Smooth muscle cell (in vitro differentiated cells): ENCODE data around the gene TMEM132E. TPM values are rescaled to one million over a fixed set of nuclear protein-coding genes. Genes with fewer than 3 reads are reported as not detected.

ENCODE experiments used
- DNase-seq: peaks from one replicate; lab custom pipeline; 2025; ENCODE audit not compliant: unreplicated experiment; lab: John Stamatoyannopoulos, UW
- H2AFZ ChIP-seq: fragments of 200-600 bp; sonication (generic); 2 replicates; pipeline ENCODE4 v1.6.0; 2016; ENCODE audit warnings: antibody characterized with exemption, low read depth, mild to moderate bottlenecking
- H3F3A ChIP-seq: fragments of 200-600 bp; sonication (generic); 2 replicates; pipeline ENCODE4 v1.6.0; 2017; ENCODE audit warnings: antibody characterized with exemption, low read depth
- H3K27ac ChIP-seq: fragments of 200-600 bp; sonication (generic); 2 replicates; pipeline ENCODE4 v1.5.1; 2016; ENCODE audit warnings: low read depth, mild to moderate bottlenecking
- H3K27me3 ChIP-seq: fragments of 200-600 bp; sonication (generic); 2 replicates; pipeline ENCODE4 v1.6.1; 2016; ENCODE audit warnings: low read depth, mild to moderate bottlenecking
- H3K36me3 ChIP-seq: fragments of 200-600 bp; sonication (generic); 2 replicates; pipeline ENCODE4 v1.5.1; 2016; ENCODE audit warnings: low read depth
- H3K4me1 ChIP-seq: fragments of 200-600 bp; sonication (generic); 2 replicates; pipeline ENCODE4 v1.5.1; 2016; ENCODE audit warnings: low read depth
- H3K4me2 ChIP-seq: fragments of 200-600 bp; sonication (generic); 2 replicates; pipeline ENCODE4 v1.6.0; 2016; ENCODE audit warnings: mild to moderate bottlenecking
- H3K4me3 ChIP-seq: fragments of 200-600 bp; sonication (generic); 2 replicates; pipeline ENCODE4 v1.5.1; 2016; ENCODE audit warnings: mild to moderate bottlenecking
- H3K79me2 ChIP-seq: fragments of 200-600 bp; sonication (generic); 2 replicates; pipeline ENCODE4 v1.6.0; 2016; ENCODE audit warnings: low read depth, mild to moderate bottlenecking
- H3K9ac ChIP-seq: fragments of 200-600 bp; sonication (generic); 2 replicates; pipeline ENCODE4 v1.6.0; 2016; ENCODE audit warnings: low read depth
- H3K9me3 ChIP-seq: fragments of 200-600 bp; sonication (generic); replicated peaks from 2 replicates; pipeline ENCODE4 v1.5.1; 2016; ENCODE audit warnings: low read depth
- H4K20me1 ChIP-seq: fragments of 200-600 bp; sonication (generic); 2 replicates; pipeline ENCODE4 v1.6.0; 2016; ENCODE audit warnings: low read depth
- CTCF ChIP-seq: fragments of 200-600 bp; sonication (generic); IDR thresholded peaks from 2 replicates; pipeline ENCODE4 v1.5.1; 2017; ENCODE audit warnings: borderline replicate concordance, mild to moderate bottlenecking, antibody characterized with exemption; ENCODE audit not compliant: insufficient read depth, poor library complexity, severe bottlenecking
- WGBS: methylation state at CpG from one replicate; pipeline ENCODE4 v1.1.7; 2016; ENCODE audit warnings: low lambda C conversion rate; 5-methylcytosine and 5-hydroxymethylcytosine counted together
- polyA plus RNA-seq: library from polyadenylated mRNA; unstranded; fragments of >200 nt; fragmentation: Nextera tagmentation; extraction: Ambion mirVana; gene quantifications from 2 replicates; pipeline ENCODE4 v1.2.1, GENCODE V29; 2016
- total RNA-seq: library from RNA; depleted of rRNA; stranded (reverse); fragments of >200 nt; gene quantifications from 2 replicates; pipeline ENCODE4 v1.2.3, GENCODE V29; 2014

Gene TMEM132E
- total and polyA plus RNA-seq, 2 experiments from 2014 or later: 0.13 to 0.17 TPM

DNA sequence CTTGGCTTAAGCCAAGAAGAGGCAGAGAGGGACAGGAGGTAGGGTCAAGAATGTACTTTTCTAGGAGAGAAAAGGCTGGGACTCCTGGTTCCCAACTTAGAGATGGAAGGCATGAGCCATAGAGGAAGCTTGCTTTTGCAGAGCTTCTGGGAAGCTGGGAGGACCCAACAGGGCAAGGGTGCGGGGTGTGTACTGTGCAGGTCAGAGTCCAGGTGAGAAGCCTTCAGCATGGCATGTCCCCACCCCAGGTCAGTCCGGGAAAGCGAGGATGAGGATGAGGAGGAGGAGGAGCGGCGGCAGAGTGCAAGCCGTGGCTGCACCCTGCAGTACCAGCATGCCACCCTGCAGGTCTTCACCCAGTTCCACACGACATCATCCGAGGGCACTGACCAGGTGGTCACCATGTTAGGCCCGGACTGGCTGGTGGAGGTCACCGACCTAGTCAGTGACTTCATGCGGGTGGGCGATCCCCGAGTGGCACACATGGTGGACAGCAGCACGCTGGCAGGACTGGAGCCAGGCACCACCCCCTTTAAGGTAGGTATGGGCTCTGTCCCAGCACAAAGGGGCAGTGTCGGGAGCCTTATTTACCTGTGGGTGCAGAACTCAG is 55.3 kb downstream of the TMEM132E start:
- H3K27ac ChIP-seq: no peak overlapping the region
- H3K4me3 ChIP-seq: no peak overlapping the region
- H2AFZ ChIP-seq: no peak overlapping the region
- H3F3A ChIP-seq: no peaks in the 10 kb centered on the region
- no peaks in the 10 kb centered on the region for H3K36me3 ChIP-seq
- H3K9me3 ChIP-seq: no peaks in the 10 kb centered on the region
- WGBS: 88% methylated on average over 15 of the region's 15 CpGs
- H3K9ac ChIP-seq: no peak overlapping the region
- H3K4me1 ChIP-seq: no peaks in the 10 kb centered on the region
- TF ChIP-seq CTCF: no peak
- no peak overlapping the region for H3K4me2 ChIP-seq
- no peaks in the 10 kb centered on the region for H3K79me2 ChIP-seq
- peaks cover 49% of the 10 kb centered on the region for H3K27me3 ChIP-seq
- no peak for DNase-seq
- H4K20me1 ChIP-seq: no peaks in the 10 kb centered on the region

- Histone ChIP-seq H3K9ac (no peak overlapping the region), H4K20me1 (no peaks in the 10 kb centered on the region), H3K4me3 (no peak overlapping the region), H3K4me1 (no peaks in the 10 kb centered on the region), H3K36me3 (no peaks in the 10 kb centered on the region), H3K4me2 (no peak overlapping the region), H2AFZ (no peak overlapping the region), H3F3A (no peaks in the 10 kb centered on the region), H3K27ac (no peak overlapping the region), H3K27me3 (peaks cover 58% of the 10 kb centered on the region), H3K79me2 (no peaks in the 10 kb centered on the region), H3K9me3 (no peaks in the 10 kb centered on the region)
- TF ChIP-seq CTCF: no peak
- WGBS: 94% methylated on average over 8 of the region's 8 CpGs
- no peak for DNase-seq
Observed at GRCh38 chr17:34635876-34636275, 56.5 kb downstream of the TMEM132E start.

DNA sequence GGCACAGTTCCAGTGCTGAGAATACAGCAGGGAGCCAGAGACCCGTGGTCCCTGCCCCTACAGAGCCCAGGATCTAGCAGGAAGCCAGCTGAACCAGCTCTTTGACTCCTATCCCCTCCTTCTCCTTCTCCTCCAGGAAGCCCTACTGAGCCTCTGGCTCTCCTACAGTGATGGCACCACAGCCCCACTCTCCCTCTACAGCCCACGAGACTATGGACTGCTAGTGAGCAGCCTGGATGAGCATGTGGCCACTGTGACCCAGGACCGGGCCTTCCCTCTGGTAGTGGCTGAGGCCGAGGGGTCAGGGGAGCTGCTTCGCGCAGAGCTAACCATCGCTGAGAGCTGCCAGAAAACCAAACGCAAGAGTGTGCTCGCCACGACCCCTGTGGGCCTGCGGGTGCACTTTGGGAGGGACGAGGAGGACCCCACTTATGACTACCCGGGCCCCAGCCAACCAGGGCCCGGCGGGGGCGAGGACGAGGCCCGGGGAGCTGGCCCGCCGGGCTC is 57.7 kb downstream of the TMEM132E start:
- no peaks in the 10 kb centered on the region for H3K4me1 ChIP-seq
- no peaks in the 10 kb centered on the region for H3F3A ChIP-seq
- H3K9me3 ChIP-seq: no peaks in the 10 kb centered on the region
- no peak for DNase-seq
- H3K27me3 ChIP-seq: peaks cover 64% of the 10 kb centered on the region
- no peak overlapping the region for H3K4me2 ChIP-seq
- no peak overlapping the region for H2AFZ ChIP-seq
- TF ChIP-seq CTCF: no peak
- no peak overlapping the region for H3K27ac ChIP-seq
- WGBS: 85% methylated on average over 7 of the region's 20 CpGs
- H3K4me3 ChIP-seq: no peak overlapping the region
- H4K20me1 ChIP-seq: no peaks in the 10 kb centered on the region
- no peaks in the 10 kb centered on the region for H3K36me3 ChIP-seq
- H3K9ac ChIP-seq: no peak overlapping the region
- H3K79me2 ChIP-seq: no peaks in the 10 kb centered on the region
